Suppressor macrophage treated with lipopolysaccharide for 1 hour (primary cell): ENCODE measurements around the gene TOMT.

Experiments used
- DNase-seq, 3 donors: peaks; one replicate each; pipeline ENCODE4 v3.0.0-alpha.2; 2020 to 2022

Gene TOMT

DNA sequence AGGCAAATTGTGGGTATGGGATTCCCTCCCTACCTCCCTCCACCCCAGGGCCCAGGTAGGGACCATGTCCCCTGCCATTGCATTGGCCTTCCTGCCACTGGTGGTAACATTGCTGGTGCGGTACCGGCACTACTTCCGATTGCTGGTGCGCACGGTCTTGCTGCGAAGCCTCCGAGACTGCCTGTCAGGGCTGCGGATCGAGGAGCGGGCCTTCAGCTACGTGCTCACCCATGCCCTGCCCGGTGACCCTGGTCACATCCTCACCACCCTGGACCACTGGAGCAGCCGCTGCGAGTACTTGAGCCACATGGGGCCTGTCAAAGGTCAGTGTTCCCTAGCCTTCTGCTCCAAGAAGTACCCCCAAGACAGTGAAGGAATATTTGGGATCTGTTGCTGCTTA is at the start of gene TOMT:
TSS of gene TOMT (plus strand) at position 37 of the 400 bp plus-strand sequence. CDS start at position 65, 28 bp downstream.
- DNase-seq: no peak

DNA sequence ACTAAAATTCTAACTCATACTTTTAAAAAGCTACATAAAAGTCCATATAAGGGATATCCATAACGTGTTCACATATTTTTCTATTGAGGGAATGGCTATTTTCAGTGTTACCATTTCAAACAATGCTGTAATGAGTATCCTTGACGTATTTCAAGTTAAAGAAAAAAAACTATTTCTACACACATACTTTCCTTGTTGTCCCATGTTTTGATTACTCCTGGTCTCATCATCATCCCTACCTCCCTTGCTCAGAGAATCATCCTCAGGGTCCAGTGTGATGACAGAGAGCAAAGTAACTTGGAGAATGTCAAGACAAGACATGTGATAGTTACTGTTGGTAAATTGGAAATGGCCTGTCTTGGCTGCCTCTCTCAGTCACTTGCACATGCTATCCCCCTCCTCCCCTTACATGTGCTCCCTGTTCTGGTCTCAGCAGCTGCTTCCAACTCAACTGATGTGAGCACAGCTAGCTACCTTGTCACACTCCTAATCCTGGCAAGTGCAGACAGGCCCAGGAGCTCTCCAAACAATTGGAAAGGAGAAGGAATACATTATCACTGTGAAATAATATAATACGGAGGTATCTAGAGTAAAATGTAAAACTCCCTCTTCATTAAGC is 47.2 kb upstream of the TOMT start:
- DNase-seq: no peak

DNA sequence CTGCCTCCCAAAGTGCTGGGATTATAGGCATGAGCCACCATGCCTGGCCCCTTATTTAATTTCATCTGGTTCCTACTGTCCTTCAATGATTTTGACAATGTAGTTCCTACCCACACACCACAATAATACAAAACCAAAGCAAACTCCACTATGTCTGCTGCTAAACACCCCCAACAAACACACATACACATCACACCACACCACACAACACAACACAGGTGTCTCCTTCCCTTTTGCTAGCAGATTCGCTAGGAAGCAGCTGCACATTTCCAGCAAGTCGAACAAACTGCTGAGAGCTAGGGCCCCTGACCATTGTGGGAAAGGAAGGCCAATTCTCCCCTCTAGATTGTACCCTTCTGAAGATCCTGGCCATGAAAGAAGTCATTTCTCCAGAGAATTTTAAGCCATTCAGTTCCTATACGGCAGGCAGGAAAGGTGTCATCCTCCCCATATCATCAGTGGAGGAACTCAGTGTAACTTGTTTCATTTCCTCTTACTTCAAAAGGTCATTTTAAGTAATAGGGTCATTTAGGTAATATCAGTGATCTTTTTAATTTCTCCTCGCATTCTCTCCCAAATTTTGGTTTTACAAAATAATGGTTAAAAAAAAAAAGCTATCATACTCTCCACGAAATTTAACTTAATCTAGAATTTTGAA is 43.9 kb upstream of the TOMT start:
- no peak for DNase-seq

- no peak for DNase-seq
These were observed 38.9 kb upstream of the TOMT start for GRCh38 chr11:72066855-72067254.

- DNase-seq: no peak
These were observed 38.5 kb upstream of the TOMT start for GRCh38 chr11:72067266-72067665.

DNA sequence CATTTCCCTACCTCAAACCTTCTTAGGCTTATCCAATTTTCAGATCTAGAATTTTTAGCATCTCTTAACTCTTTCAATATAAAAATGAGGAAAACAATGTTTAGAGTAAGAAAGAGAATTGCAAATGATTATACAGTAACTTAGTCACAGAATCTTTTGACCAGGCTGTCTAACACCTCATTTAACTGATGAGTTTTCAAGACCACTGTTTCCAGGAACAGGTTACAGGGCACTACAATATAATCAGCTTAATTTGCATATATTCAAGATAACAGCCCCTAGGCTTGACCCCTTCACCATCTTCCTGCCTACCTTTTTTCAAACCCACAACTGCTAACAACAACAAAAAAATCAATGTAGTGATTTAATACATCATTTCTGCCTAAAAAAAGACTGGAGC is 38.0 kb upstream of the TOMT start:
- DNase-seq: no peak

GRCh38 chr11:72069200-72069599 is 36.5 kb upstream of the TOMT start:
- DNase-seq: peak; percentile 67 to 77 (median 70)

DNA sequence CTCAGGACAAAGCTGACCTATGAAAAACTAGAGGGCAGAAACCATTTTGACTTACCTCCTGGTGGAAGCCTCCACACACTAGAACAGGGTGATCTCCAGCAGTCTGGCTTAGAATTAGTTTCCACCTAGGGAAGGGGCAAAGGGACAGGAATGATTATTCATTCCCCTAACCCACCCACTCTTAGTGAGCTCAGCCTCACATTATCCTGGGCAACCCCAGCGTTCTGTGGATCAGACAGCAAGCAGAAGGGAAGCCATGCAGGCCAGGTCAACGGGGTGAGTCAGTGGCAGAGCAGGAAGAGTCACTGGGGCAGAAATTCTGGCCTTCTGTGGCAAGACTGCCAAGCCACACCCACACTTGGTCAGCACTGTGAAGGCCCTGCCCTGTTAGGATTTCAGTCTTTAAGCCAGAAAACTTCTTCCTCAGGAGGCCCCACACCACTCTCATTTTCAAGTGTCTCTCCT is 35.9 kb upstream of the TOMT start:
- DNase-seq: peak; percentile 95 to 98 (median 98)

DNA sequence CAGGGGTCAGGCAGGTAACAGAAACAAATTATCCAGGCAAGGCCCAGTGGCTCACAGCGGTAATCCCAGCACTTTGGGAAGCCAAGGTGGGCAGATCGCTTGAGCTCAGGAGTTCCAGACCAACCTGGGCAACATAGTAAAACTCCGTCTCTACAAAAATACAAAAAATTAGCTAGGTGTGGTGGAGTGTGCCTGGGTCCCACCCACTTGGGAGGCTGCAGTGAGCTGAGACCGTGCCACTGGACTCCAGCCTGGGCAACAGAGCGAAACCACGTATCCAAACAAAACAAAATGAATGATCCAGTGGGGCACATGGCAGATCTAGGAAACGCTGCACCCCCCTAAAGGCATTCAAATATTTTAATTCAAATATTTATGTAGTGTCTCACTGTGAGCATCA is 35.2 kb upstream of the TOMT start:
- no peak for DNase-seq

- peak; percentile 44 to 55 (median 51) for DNase-seq
These were observed 33.4 kb upstream of the TOMT start for GRCh38 chr11:72072348-72072747.

GRCh38 chr11:72075109-72075508 is 30.6 kb upstream of the TOMT start:
- peak; percentile 74 to 80 (median 79) for DNase-seq

- DNase-seq: no peak
These were observed 30.0 kb upstream of the TOMT start for GRCh38 chr11:72075756-72076155.

DNA sequence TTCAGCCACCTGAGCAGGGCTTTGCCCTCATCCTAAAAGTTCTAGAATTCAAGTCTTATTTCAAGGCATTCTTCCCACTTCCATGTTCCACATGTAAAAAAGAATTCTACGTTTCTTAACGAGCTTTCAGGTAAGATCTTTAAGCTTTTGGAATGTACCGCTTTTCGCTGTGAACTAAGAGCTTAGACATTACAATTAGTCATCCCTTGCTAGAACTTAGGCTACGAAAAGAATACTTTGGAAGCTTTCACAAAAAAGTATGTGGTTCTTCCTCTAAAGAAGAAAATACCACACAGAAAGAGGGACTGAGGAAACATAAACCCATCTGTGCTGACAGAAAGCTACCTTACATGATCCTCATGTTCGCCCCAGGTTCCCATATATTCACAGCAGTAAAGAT is 27.2 kb upstream of the TOMT start:
- DNase-seq: no peak

DNA sequence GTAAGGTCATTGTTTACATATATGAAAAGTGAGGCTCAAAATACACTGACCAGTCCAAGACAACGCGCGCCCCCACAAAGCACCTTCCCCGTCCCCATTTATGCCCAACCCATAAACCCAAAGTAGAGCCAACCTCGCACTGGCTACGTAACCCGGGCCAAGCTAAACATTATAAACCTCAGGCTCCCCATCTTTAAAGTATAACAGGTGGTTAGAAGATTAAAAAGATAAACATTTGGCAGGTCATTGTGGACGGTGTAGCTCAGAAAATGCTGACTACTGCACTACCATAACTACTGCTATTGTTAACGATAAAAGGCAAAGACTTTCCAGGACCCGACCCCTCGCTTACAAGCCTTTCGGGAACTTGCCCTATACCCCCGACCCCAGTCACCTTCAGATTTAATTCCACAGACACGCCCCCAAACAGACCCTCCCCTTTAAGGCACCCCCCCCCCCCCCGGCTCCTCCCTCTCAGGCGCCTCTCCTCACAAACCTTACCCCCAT is 25.9 kb upstream of the TOMT start:
- DNase-seq: peak in 1 of 3 donors; percentile 29

- peak; percentile 99 to 100 (median 100) for DNase-seq
These were observed 25.2 kb upstream of the TOMT start, which contains the start of the genes LRRC51 and NUMA1 for GRCh38 chr11:72080326-72081183. Gene LRRC51, plus strand, starts transcription at chr11:72080850. Its CDS starts 8,234 bp downstream, at chr11:72089084. Gene NUMA1, minus strand, starts transcription at chr11:72080542. Its CDS starts 44,599 bp downstream, at chr11:72035943.

DNA sequence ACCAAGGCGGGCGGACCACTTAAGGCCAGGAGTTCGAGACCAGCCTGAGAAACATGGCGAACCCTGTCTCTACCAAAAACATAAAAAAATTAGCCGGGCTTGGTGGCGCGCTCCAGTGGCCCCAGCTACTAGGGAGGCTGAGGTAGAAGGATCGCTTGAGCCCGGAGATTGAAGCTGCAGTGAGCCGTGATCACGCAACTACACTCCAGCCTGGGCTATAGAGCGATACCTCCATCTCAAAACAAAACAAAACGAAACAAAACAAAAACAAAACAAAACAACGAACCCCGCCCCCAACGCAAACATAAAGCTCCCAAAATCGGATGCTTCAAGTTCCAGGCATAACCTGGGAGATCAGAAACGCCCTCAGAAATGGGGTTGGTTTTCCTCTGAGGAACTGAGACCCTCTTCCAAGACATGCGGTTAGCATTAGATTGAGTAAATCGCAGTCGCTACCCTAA is 24.5 kb upstream of the TOMT start:
- no peak for DNase-seq

GRCh38 chr11:72081821-72082453 is 23.8 kb upstream of the TOMT start:
- DNase-seq: peak; percentile 50 to 78 (median 64)

- no peak for DNase-seq
These were observed 22.3 kb upstream of the TOMT start for GRCh38 chr11:72083414-72083813.

- no peak for DNase-seq
These were observed 21.6 kb upstream of the TOMT start for GRCh38 chr11:72084076-72084475.

DNA sequence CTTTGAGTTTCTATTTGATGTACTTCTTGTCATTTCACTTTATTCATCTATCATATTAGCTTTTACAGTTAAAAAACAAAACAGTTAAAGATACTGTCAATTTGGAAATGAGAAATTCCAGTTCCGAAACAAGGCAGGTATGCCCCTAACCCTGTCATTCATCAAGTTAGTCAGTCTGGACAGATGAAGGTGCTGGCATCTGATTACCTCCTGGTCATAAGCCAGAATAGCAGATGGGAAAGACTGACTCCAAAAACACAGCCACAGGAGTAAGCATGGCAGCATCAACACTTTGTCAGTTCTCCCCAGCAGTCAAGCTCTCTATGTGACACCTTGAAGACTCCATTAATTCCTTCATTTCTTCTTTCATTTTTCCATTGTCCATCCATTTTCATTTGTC is 20.8 kb upstream of the TOMT start:
- no peak for DNase-seq

GRCh38 chr11:72085621-72086351 is 19.9 kb upstream of the TOMT start:
- peak in 1 of 3 donors; percentile 20 for DNase-seq
